Mesothelial cell of epicardium (in vitro differentiated cells): Measurements from ENCODE around the gene COL27A1. TPM values are rescaled to one million over a fixed set of nuclear protein-coding genes. Genes with fewer than 3 reads are reported as not detected.

Experiments used
- DNase-seq, 2 experiments: peaks; one replicate each; pipeline ENCODE4 v3.0.0; 2021; ENCODE audit warnings: low spot score in 2 of 2; ENCODE audit not compliant: unreplicated experiment in 2 of 2
- H3K27ac Mint-ChIP-seq: 2 replicates; pipeline ENCODE4 v1.8.0; 2021; ENCODE audit warnings: mixed read lengths
- H3K27me3 Mint-ChIP-seq: 2 replicates; pipeline ENCODE4 v1.8.0; 2021; ENCODE audit warnings: low read depth, mixed read lengths
- H3K36me3 Mint-ChIP-seq: 2 replicates; pipeline ENCODE4 v1.8.0; 2021; ENCODE audit warnings: mixed read lengths
- H3K4me1 Mint-ChIP-seq: 2 replicates; pipeline ENCODE4 v1.8.0; 2021; ENCODE audit warnings: mixed read lengths
- H3K4me3 Mint-ChIP-seq: 2 replicates; pipeline ENCODE4 v1.8.0; 2021; ENCODE audit warnings: mild to moderate bottlenecking, moderate library complexity, mixed read lengths
- H3K9me3 Mint-ChIP-seq: 2 replicates; pipeline ENCODE4 v1.8.0; 2021; ENCODE audit warnings: mixed read lengths
- CTCF ChIP-seq: fragments of 200-600 bp; sonication (generic); IDR thresholded peaks from one replicate; pipeline ENCODE4 v1.5.0; 2021; ENCODE audit warnings: antibody characterized with exemption; ENCODE audit not compliant: unreplicated experiment
- total RNA-seq: library from RNA; stranded (reverse); gene quantifications from 3 replicates; pipeline ENCODE4 v1.2.1, GENCODE V29; 2021

The COL27A1 gene
- total RNA-seq, 1 donor from 2014 or later: 138 TPM

GRCh38 chr9:114151426-114151956 lies 3.8 kb upstream of the COL27A1 start:
- no peak for DNase-seq
- no peaks in the 10 kb centered on the region for H3K36me3 Mint-ChIP-seq
- TF ChIP-seq CTCF: no peak
- H3K27me3 Mint-ChIP-seq: peaks cover 16% of the 10 kb centered on the region
- H3K9me3 Mint-ChIP-seq: no peaks in the 10 kb centered on the region
- H3K4me3 Mint-ChIP-seq: no peak overlapping the region
- peaks cover 11% of the 10 kb centered on the region for H3K4me1 Mint-ChIP-seq
- no peak overlapping the region for H3K27ac Mint-ChIP-seq

GRCh38 chr9:114153761-114154599 lies 1.4 kb upstream of the COL27A1 start:
- H3K27ac Mint-ChIP-seq: no peak overlapping the region
- DNase-seq: peak; percentile 46 to 64
- peak overlapping the region; percentile 61 for H3K4me3 Mint-ChIP-seq
- no peaks in the 10 kb centered on the region for H3K9me3 Mint-ChIP-seq
- TF ChIP-seq CTCF: no peak
- H3K36me3 Mint-ChIP-seq: no peaks in the 10 kb centered on the region
- peaks cover 14% of the 10 kb centered on the region for H3K27me3 Mint-ChIP-seq
- H3K4me1 Mint-ChIP-seq: peaks cover 23% of the 10 kb centered on the region

GRCh38 chr9:114154600-114155102 lies 686 bp upstream of the COL27A1 start:
- Mint-ChIP-seq H3K4me3 (peak overlapping the region; percentile 61), H3K9me3 (no peaks in the 10 kb centered on the region), H3K27ac (no peak overlapping the region), H3K4me1 (peaks cover 26% of the 10 kb centered on the region), H3K36me3 (no peaks in the 10 kb centered on the region), H3K27me3 (peaks cover 14% of the 10 kb centered on the region)
- DNase-seq: peak in 1 of 2 experiments; percentile 44
- no peak for TF ChIP-seq CTCF

GRCh38 chr9:114155995-114156656 lies 789 bp downstream of the COL27A1 start:
- peaks cover 2% of the 10 kb centered on the region for H3K36me3 Mint-ChIP-seq
- H3K9me3 Mint-ChIP-seq: no peaks in the 10 kb centered on the region
- peaks cover 29% of the 10 kb centered on the region for H3K4me1 Mint-ChIP-seq
- H3K27me3 Mint-ChIP-seq: peaks cover 14% of the 10 kb centered on the region
- DNase-seq: peak in 1 of 2 experiments; percentile 57
- H3K4me3 Mint-ChIP-seq: peak overlapping the region; percentile 94
- H3K27ac Mint-ChIP-seq: peak overlapping the region; percentile 96
- TF ChIP-seq CTCF: no peak

GRCh38 chr9:114156657-114157421 lies 1.5 kb downstream of the COL27A1 start:
- Mint-ChIP-seq H3K4me3 (peak overlapping the region; percentile 94), H3K9me3 (no peaks in the 10 kb centered on the region), H3K4me1 (peaks cover 29% of the 10 kb centered on the region), H3K27me3 (peaks cover 14% of the 10 kb centered on the region), H3K36me3 (peaks cover 2% of the 10 kb centered on the region), H3K27ac (peak overlapping the region; percentile 96)
- peak; percentile 47 to 62 for DNase-seq
- no peak for TF ChIP-seq CTCF
